ENCODE measurements around the gene RBBP4.

Gene RBBP4

GRCh38 chr1:32613472-32613871 lies 37.5 kb upstream of the RBBP4 start:
- in situ Hi-C loops (cut with MboI; ENCODE audit: low sequenced_read_pairs, unreplicated experiment), result no loop called here
- DNase-seq (ENCODE audit: low spot score), result no peak
- no peak for TF ChIP-seq CTCF (IDR thresholded peaks at IDR 0.05; ENCODE audit: borderline replicate concordance, control extremely low read depth, extremely low read depth, insufficient read depth, missing control alignments)

DNA sequence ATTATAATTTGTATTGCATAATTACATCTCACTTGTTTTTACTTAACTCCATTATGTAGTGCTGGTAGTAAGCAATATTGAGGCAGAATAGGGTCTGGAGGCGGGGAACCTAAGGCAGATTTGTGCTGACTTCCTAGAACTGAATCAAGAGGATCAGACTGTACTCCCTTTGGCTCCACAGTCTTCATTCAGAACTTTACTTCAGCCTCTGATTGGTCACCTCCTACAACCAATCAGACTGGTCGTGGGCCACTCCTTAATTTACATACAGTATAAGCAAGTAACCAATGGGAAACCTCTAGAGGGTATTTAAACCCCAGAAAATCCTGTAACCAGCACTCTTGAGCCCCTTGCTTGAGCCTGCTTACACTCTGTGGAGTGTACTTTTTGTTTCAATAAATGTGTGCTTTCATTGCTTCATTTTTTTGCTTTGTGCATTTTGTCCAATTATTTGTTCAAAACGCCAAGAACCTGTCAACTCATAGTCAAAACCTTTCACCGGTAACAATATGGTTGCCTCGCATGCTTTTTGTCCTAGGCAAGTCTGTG lies 32.3 kb upstream of the RBBP4 start:
- no peak for TF ChIP-seq CTCF (IDR thresholded peaks at IDR 0.05; ENCODE audit: borderline replicate concordance, control extremely low read depth, extremely low read depth, insufficient read depth, missing control alignments)
- no peak for DNase-seq (ENCODE audit: low spot score)
- in situ Hi-C loops (cut with MboI; ENCODE audit: low sequenced_read_pairs, unreplicated experiment), result no loop called here

DNA sequence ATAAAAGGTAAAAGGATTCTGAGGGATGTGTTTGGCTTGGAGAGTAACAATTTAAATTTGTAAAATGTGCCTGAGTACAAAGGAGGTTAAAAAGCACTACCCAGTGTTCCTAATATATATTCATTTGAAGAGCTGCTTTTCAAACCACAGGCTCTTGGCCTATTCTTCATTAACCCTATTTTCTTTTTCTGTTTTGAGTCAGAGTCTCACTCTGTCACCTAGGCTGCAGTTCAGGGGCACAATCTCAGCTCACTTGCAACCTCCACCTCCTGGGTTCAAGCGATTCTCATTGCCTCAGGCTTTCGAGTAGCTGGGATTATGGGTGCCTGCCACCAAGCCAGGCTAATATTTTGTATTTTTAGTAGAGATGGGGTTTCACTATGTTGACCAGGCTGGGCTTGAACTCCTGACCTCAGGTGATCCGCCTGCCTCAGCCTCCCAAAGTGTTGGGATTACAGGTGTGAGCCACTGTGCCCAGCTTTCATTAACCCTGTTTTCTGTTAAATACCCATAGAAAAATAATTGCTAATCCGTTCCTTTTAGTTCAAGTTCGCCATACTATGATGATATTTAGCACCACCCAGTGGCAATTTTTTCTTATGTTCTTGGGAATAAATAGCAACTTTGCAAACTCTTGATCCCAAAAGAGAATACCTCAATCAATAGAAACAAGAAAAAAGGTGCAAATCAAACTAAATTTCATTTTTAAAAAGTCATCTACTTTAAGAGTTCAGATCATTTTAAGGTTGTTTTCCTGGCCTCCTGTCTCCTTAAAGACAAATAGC lies 31.1 kb upstream of the RBBP4 start:
- in situ Hi-C loops (cut with MboI; ENCODE audit: low sequenced_read_pairs, unreplicated experiment), result no loop called here
- no peak for TF ChIP-seq CTCF (IDR thresholded peaks at IDR 0.05; ENCODE audit: borderline replicate concordance, control extremely low read depth, extremely low read depth, insufficient read depth, missing control alignments)
- peak; percentile 57 for DNase-seq (ENCODE audit: low spot score)

DNA sequence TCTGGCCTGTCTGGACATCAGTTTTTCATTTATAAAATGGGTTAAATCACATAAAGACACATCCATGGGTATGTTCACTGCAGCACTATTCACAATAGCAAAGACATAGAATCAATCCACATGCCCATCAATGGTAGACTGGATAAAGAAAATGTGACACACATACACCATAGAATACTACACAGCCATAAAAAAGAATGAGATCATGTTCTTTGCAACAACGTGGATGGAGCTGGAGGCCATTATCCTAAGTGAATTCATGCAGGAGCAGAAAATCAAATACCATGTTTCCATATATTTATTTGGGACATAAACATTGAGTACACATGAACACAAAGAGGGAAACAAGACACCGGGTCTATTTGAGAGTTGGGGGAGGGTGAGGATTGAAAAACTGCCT lies 28.8 kb upstream of the RBBP4 start:
- no peak for TF ChIP-seq CTCF (IDR thresholded peaks at IDR 0.05; ENCODE audit: borderline replicate concordance, control extremely low read depth, extremely low read depth, insufficient read depth, missing control alignments)
- in situ Hi-C loops (cut with MboI; ENCODE audit: low sequenced_read_pairs, unreplicated experiment), result no loop called here

DNA sequence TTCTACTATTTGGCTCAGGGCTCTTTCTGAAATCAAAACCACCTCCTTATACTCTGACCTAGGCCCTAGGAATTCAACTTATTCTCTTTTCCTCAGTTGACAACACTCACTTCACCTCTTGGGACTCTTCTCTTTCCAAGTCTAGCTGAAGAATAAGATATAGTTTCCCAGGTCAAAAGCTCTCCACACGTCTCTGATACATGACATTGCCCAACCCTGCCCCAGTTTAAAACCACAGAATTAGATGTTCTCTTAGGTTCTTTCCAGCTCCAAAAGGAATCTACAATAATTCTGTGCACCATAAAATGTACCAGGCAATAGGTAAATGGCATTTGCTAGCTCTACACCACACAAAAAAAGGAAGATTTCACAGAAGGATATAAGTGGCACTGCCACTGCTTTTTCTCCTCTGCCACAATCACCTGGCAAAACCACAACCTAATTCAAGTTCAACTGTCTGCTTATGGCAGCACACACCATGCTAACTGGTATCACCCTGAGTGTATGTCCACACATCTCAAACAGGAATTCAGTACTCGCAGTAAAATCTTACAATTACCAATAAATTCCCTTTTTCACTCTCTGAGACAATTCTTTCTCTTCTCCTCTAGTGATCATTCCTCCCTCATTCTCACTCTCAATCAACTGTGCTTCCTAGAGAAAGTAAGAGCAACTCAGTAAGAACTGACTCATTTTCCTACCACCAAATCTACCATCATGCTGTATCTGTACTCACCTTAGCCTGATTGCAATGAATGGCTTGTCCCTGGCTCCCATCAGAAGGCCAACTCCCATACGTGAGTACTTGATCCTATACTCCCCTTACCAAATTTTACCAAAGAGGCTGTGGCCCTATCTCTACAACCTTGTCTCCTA lies 28.0 kb upstream of the RBBP4 start:
- DNase-seq (ENCODE audit: low spot score), result no peak
- in situ Hi-C loops (cut with MboI; ENCODE audit: low sequenced_read_pairs, unreplicated experiment), result no loop called here
- no peak for TF ChIP-seq CTCF (IDR thresholded peaks at IDR 0.05; ENCODE audit: borderline replicate concordance, control extremely low read depth, extremely low read depth, insufficient read depth, missing control alignments)

More for the DNA sequence above, 28.8 kb upstream of the RBBP4 start:
- no peak for DNase-seq (ENCODE audit: low spot score)

DNA sequence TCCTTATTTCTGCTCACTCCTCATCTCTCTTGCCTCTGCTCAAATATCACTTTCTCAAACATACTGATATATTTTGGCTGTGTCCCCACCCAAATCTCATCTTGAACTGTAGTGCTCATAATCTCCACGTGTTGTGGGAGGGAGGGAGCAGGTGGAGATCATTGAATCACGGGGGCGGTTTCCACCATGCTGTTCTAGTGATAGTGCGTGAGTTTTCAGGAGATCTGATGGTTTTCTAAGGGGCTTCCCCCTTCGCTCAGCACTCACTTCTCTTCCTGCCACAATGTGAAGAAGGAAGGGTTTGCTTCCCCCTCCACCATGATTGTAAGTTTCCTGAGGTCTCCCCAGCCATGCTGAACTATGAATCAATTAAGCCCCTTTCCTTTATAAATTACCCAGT lies 27.2 kb upstream of the RBBP4 start:
- no peak for DNase-seq (ENCODE audit: low spot score)
- in situ Hi-C loops (cut with MboI; ENCODE audit: low sequenced_read_pairs, unreplicated experiment), result no loop called here
- no peak for TF ChIP-seq CTCF (IDR thresholded peaks at IDR 0.05; ENCODE audit: borderline replicate concordance, control extremely low read depth, extremely low read depth, insufficient read depth, missing control alignments)
